ENCODE results near the gene CNTRL. TPM values are rescaled to one million over a fixed set of nuclear protein-coding genes. Genes with fewer than 3 reads are reported as not detected.

CNTRL gene
- polyA plus RNA-seq, 1 of the 3 experiments (the other 2 are of a cell fraction) = 3.6 TPM

GRCh38 chr9:121218357-121219027, 143.7 kb downstream of the CNTRL start:
- no peaks in the 10 kb centered on the region for H3K9me2 ChIP-seq
- ChIA-PET POLR2A (no interaction called here), CTCF (interaction anchor here (0.9 kb wide), 1 partner anchor 60 kb away, joined by 3 read pairs; no protein-coding TSS in a partner anchor)
- H2AFZ ChIP-seq (ENCODE audit: low read depth) = no peak overlapping the region
- H3K79me2 ChIP-seq (ENCODE audit: insufficient read depth) = no peaks in the 10 kb centered on the region
- no peaks in the 10 kb centered on the region for H3K9me3 ChIP-seq
- no peaks in the 10 kb centered on the region for H3K27me3 ChIP-seq (ENCODE audit: insufficient read depth)
- H3K4me2 ChIP-seq = no peak overlapping the region
- TF ChIP-seq EZH2phosphoT487 (IDR thresholded peaks at IDR 0.05; ENCODE audit: borderline replicate concordance, low read depth) = no peak
- TF ChIP-seq TAF1 (IDR thresholded peaks at IDR 0.05; ENCODE audit: borderline replicate concordance, low read depth, low read length) = no peak
- TF ChIP-seq PBX3 (IDR thresholded peaks at IDR 0.05) = no peak
- TF ChIP-seq FOSL2 (IDR thresholded peaks at IDR 0.05; ENCODE audit: borderline replicate concordance, low read depth) = no peak
- no peak for TF ChIP-seq NRF1 (IDR thresholded peaks at IDR 0.05; ENCODE audit: low read depth, low read length)
- TF ChIP-seq RXRA (IDR thresholded peaks at IDR 0.05; ENCODE audit: borderline replicate concordance, low read depth) = no peak
- no peak for TF ChIP-seq ZBTB33 (IDR thresholded peaks at IDR 0.05; ENCODE audit: borderline replicate concordance, low read depth)
- no peak for TF ChIP-seq SIN3A (IDR thresholded peaks at IDR 0.05; ENCODE audit: borderline replicate concordance, low read depth, low read length)
- no peaks in the 10 kb centered on the region for H3F3A ChIP-seq (replicated peaks; ENCODE audit: insufficient read depth)
- no peak overlapping the region for H3K4me3 ChIP-seq (ENCODE audit: low read depth in 2 of 2, low read length in 1 of 2)
- no peak overlapping the region for H3K9ac ChIP-seq
- no peak overlapping the region for H3K27ac ChIP-seq (ENCODE audit: low read depth in 2 of 2, low read length in 1 of 2)
- H3K36me3 ChIP-seq (replicated peaks in 1 of 2; ENCODE audit: control insufficient read depth in 1 of 2, insufficient read depth in 2 of 2, low read length in 1 of 2) = no peaks in the 10 kb centered on the region
- H3K4me1 ChIP-seq (ENCODE audit: control insufficient read depth in 1 of 2, insufficient read depth in 2 of 2, low read depth in 1 of 2, low read length in 1 of 2) = no peaks in the 10 kb centered on the region; a peak in 1 of 4 replicates
- WGBS (ENCODE audit: low lambda C conversion rate) = 97% methylated on average over 8 of the region's 8 CpGs
- no peak for DNase-seq
- no peaks in the 10 kb centered on the region for H4K20me1 ChIP-seq (ENCODE audit: insufficient read depth)

- 81% methylated on average over 3 of the region's 3 CpGs for WGBS (ENCODE audit: low lambda C conversion rate)
- no peak overlapping the region for H3K27ac ChIP-seq (ENCODE audit: low read depth in 2 of 2, low read length in 1 of 2)
- POLR2A ChIA-PET = no interaction called here
- DNase-seq = no peak
- no peak overlapping the region for H3K4me2 ChIP-seq
- no peaks in the 10 kb centered on the region for H3K79me2 ChIP-seq (ENCODE audit: insufficient read depth)
- no peak overlapping the region for H2AFZ ChIP-seq (ENCODE audit: low read depth)
- H3K27me3 ChIP-seq (ENCODE audit: insufficient read depth) = no peaks in the 10 kb centered on the region
- no peaks in the 10 kb centered on the region; a peak in 1 of 4 replicates for H3K4me1 ChIP-seq (ENCODE audit: control insufficient read depth in 1 of 2, insufficient read depth in 2 of 2, low read depth in 1 of 2, low read length in 1 of 2)
- no peaks in the 10 kb centered on the region for H3K36me3 ChIP-seq (replicated peaks in 1 of 2; ENCODE audit: control insufficient read depth in 1 of 2, insufficient read depth in 2 of 2, low read length in 1 of 2)
- no peaks in the 10 kb centered on the region for H3K9me3 ChIP-seq
- CTCF ChIA-PET = no interaction called here
- TF ChIP-seq SMC3 (IDR thresholded peaks at IDR 0.05; ENCODE audit: low read depth, low read length) (no peak), RAD21 (IDR thresholded peaks at IDR 0.05; ENCODE audit: low read length) (no peak), TAF1 (IDR thresholded peaks at IDR 0.05; ENCODE audit: borderline replicate concordance, low read depth, low read length) (no peak), NFIC (IDR thresholded peaks at IDR 0.05; ENCODE audit: borderline replicate concordance) (no peak), PBX3 (IDR thresholded peaks at IDR 0.05) (no peak), TCF12 (IDR thresholded peaks at IDR 0.05) (no peak), POLR2AphosphoS5 (IDR thresholded peaks at IDR 0.05; ENCODE audit: low read depth, low read length) (no peak), RXRA (IDR thresholded peaks at IDR 0.05; ENCODE audit: borderline replicate concordance, low read depth) (no peak), YY1 (IDR thresholded peaks at IDR 0.05; ENCODE audit: low read depth) (no peak), TEAD4 (IDR thresholded peaks at IDR 0.05; ENCODE audit: borderline replicate concordance, insufficient read depth) (no peak), GABPA (IDR thresholded peaks at IDR 0.05; ENCODE audit: low read depth) (no peak), RFX5 (IDR thresholded peaks at IDR 0.05; ENCODE audit: low read length) (no peak), FOXM1 (IDR thresholded peaks at IDR 0.05; ENCODE audit: low read depth) (no peak), ZBTB33 (IDR thresholded peaks at IDR 0.05; ENCODE audit: borderline replicate concordance, low read depth) (no peak)
- H3K4me3 ChIP-seq (ENCODE audit: low read depth in 2 of 2, low read length in 1 of 2) = no peak overlapping the region
- H4K20me1 ChIP-seq (ENCODE audit: insufficient read depth) = no peaks in the 10 kb centered on the region
- no peaks in the 10 kb centered on the region for H3F3A ChIP-seq (replicated peaks; ENCODE audit: insufficient read depth)
- H3K9ac ChIP-seq = no peak overlapping the region
- H3K9me2 ChIP-seq = no peaks in the 10 kb centered on the region
These were observed 144.8 kb downstream of the CNTRL start for GRCh38 chr9:121219530-121219929.
